B cell (primary cell): ENCODE measurements around the gene KRTAP10-5. TPM values are rescaled to one million over a fixed set of nuclear protein-coding genes. Genes with fewer than 3 reads are reported as not detected.
"Not testable (repeated sequence)": the region's sequence is repeated elsewhere in the genome, so short reads cannot be mapped to it uniquely, and the experiment has no call there.

Experiments used
- ATAC-seq: fragments of 200-7000 bp; cut with Tn5 transposase; one replicate; pipeline ENCODE4 v1.10.0; 2021; ENCODE audit warnings: low read depth, mild to moderate bottlenecking, moderate number of reproducible peaks, moderate library complexity
- CTCF ChIA-PET: fragments of 350-600 bp; sonication (Branson Sonifier 250); formaldehyde crosslinking; loops from one replicate; lab custom pipeline; 2021; ENCODE audit warnings: antibody characterized with exemption, inconsistent platforms; lab: Charles Lee
- POLR2A ChIA-PET: fragments of 350-600 bp; sonication (Branson Sonifier 250); formaldehyde crosslinking; loops from one replicate; lab custom pipeline; 2021; ENCODE audit warnings: antibody characterized with exemption; lab: Charles Lee
- DNase-seq: peaks from one replicate; pipeline ENCODE4 v3.0.0; 2013
- H2AFZ ChIP-seq: 2 replicates; pipeline ENCODE4 v1.6.1; 2012; ENCODE audit warnings: mild to moderate bottlenecking, low read depth, low read length; ENCODE audit not compliant: insufficient read depth, poor library complexity, severe bottlenecking
- H3K27ac ChIP-seq, 2 donors: 1 replicate in 1 of 2; 2 replicates in 1 of 2; pipeline ENCODE4 v1.5.1; 2012 to 2013; ENCODE audit warnings: low read length in 2 of 2, mild to moderate bottlenecking in 2 of 2, moderate library complexity in 1 of 2
- H3K27me3 ChIP-seq, 4 experiments: fragments of 200-600 bp in 1 of 4; sonication (generic) in 1 of 4; replicated peaks in 1 of 4; 1 replicate in 2 of 4; 2 replicates in 2 of 4; pipeline versions ENCODE4 v1.6.1 to v1.7.0; 2013 to 2016; ENCODE audit warnings: low read length in 3 of 4, mild to moderate bottlenecking in 2 of 4, mixed read lengths in 1 of 4, moderate library complexity in 1 of 4; ENCODE audit not compliant: insufficient read depth in 4 of 4, control insufficient read depth in 3 of 4; ENCODE audit errors: control extremely low read depth in 1 of 4
- H3K36me3 ChIP-seq, 2 experiments: replicated peaks in 1 of 2; 1 replicate in 1 of 2; 2 replicates in 1 of 2; pipeline versions ENCODE4 v1.6.1 to v1.7.1; 2013; ENCODE audit warnings: low read length in 1 of 2; ENCODE audit not compliant: insufficient read depth in 2 of 2, control insufficient read depth in 1 of 2; ENCODE audit errors: control extremely low read depth in 1 of 2, extremely low read depth in 1 of 2
- H3K4me1 ChIP-seq, 2 donors: fragments of 200-600 bp in 1 of 2; sonication (generic) in 1 of 2; 1 replicate in 1 of 2; 2 replicates in 1 of 2; pipeline versions ENCODE4 v1.5.1 to v1.6.1; 2013 to 2017; ENCODE audit warnings: low read length in 2 of 2; ENCODE audit not compliant: control insufficient read depth in 2 of 2, insufficient read depth in 2 of 2
- H3K4me2 ChIP-seq: replicated peaks from 2 replicates; pipeline ENCODE3; 2012; ENCODE audit warnings: mild to moderate bottlenecking, low read depth, low read length; ENCODE audit not compliant: poor library complexity, severe bottlenecking
- H3K4me3 ChIP-seq, 5 experiments: fragments of 200-600 bp in 1 of 5; sonication (generic) in 1 of 5; 1 replicate in 3 of 5; 2 replicates in 2 of 5; pipeline versions ENCODE4 v1.5.1 to v1.7.0; 2011 to 2016; ENCODE audit warnings: low read length in 4 of 5, mild to moderate bottlenecking in 4 of 5, low read depth in 2 of 5, control low read depth in 1 of 5, moderate library complexity in 1 of 5; ENCODE audit not compliant: insufficient read depth in 1 of 5; ENCODE audit errors: control extremely low read depth in 1 of 5, extremely low read depth in 1 of 5
- H3K79me2 ChIP-seq: fragments of 200-600 bp; sonication (generic); one replicate; pipeline ENCODE4 v1.6.0; 2016; ENCODE audit warnings: low read length; ENCODE audit not compliant: control insufficient read depth, insufficient read depth
- H3K9ac ChIP-seq: fragments of 200-600 bp; sonication (generic); 2 replicates; pipeline ENCODE4 v1.6.1; 2017; ENCODE audit warnings: mild to moderate bottlenecking, low read length, moderate library complexity
- H3K9me3 ChIP-seq, 3 donors: one replicate each; pipeline versions ENCODE4 v1.6.1 to v1.7.1; 2013; ENCODE audit warnings: low read length in 2 of 3; ENCODE audit not compliant: control insufficient read depth in 2 of 3, insufficient read depth in 1 of 3; ENCODE audit errors: control extremely low read depth in 1 of 3
- H4K20me1 ChIP-seq: 2 replicates; pipeline ENCODE4 v1.6.0; 2012; ENCODE audit warnings: mild to moderate bottlenecking, low read length; ENCODE audit not compliant: insufficient read depth, control insufficient read depth, poor library complexity, severe bottlenecking
- H3K27ac Mint-ChIP-seq: one replicate; pipeline ENCODE4 v1.8.0; 2021; ENCODE audit warnings: mixed read lengths
- H3K27me3 Mint-ChIP-seq: one replicate; pipeline ENCODE4 v1.8.0; 2021; ENCODE audit warnings: mixed read lengths
- H3K4me1 Mint-ChIP-seq: one replicate; pipeline ENCODE4 v1.8.0; 2021; ENCODE audit warnings: mixed read lengths
- H3K4me3 Mint-ChIP-seq: one replicate; pipeline ENCODE4 v1.8.0; 2021; ENCODE audit warnings: mixed read lengths
- H3K9me3 Mint-ChIP-seq: one replicate; pipeline ENCODE4 v1.8.0; 2022; ENCODE audit warnings: mixed read lengths; ENCODE audit not compliant: insufficient read depth
- WGBS: methylation state at CpG from one replicate; pipeline ENCODE4 v1.1.5; 2013; ENCODE audit warnings: missing lambda C conversion rate; ENCODE audit not compliant: insufficient coverage; 5-methylcytosine and 5-hydroxymethylcytosine counted together
- intact Hi-C: fragments of 100-400 bp; cut with micrococcal nuclease; formaldehyde crosslinking; loops from one replicate; pipeline ENCODE4 v1.10.0; 2022
- polyA plus RNA-seq: library from polyadenylated mRNA; depleted of rRNA; stranded (reverse); fragments of >200 nt; gene quantifications from 2 replicates; pipeline ENCODE4 v1.2.3, GENCODE V29; 2012
- total RNA-seq, 2 donors: library from RNA; stranded (reverse); fragments of 120-200 nt in 1 of 2; gene quantifications; 1 replicate in 1 of 2; 2 replicates in 1 of 2; pipeline versions ENCODE4 v1.2.3 to v1.2.4, GENCODE V29; 2013 to 2022
- TF ChIP-seq, protein P1 (sequence below): fragments of 200-600 bp; IDR thresholded peaks from one replicate; pipeline ENCODE4 v1.8.0; 2022; ENCODE audit warnings: antibody characterized with exemption, mild to moderate bottlenecking

The KRTAP10-5 gene
- total and polyA plus RNA-seq, 2 donors (not counting 1 experiment from before 2014, with no cell fraction given), result not detected

GRCh38 chr21:44592446-44593311, 12.3 kb upstream of the KRTAP10-5 start, which contains the start of gene KRTAP10-6:
Gene KRTAP10-6, minus strand, starts transcription at chr21:44592505. Its CDS starts 21 bp downstream, at chr21:44592484.
- Mint-ChIP-seq H3K9me3 (peaks cover 2% of the 10 kb centered on the region), H3K27me3 (peaks cover 17% of the 10 kb centered on the region), H3K4me3 (no peak within 1 kb of the TSS), H3K27ac (no peak within 1 kb of the TSS), H3K4me1 (no peaks in the 10 kb centered on the region)
- ChIA-PET CTCF (no interaction called here), POLR2A (no interaction called here)
- H4K20me1 ChIP-seq, result no peaks in the 10 kb centered on the region
- H3K27me3 ChIP-seq, result no peaks in the 10 kb centered on the region
- H3K4me2 ChIP-seq, result no peak within 1 kb of the TSS
- no peak for ATAC-seq
- H3K4me1 ChIP-seq, result no peaks in the 10 kb centered on the region
- H3K9ac ChIP-seq, result no peak within 1 kb of the TSS
- H3K4me3 ChIP-seq, result no peak within 1 kb of the TSS
- WGBS, result 70% methylated on average over 30 of the region's 33 CpGs
- DNase-seq, result no peak
- H3K79me2 ChIP-seq, result no peaks in the 10 kb centered on the region
- no peak within 1 kb of the TSS for H3K27ac ChIP-seq
- H2AFZ ChIP-seq, result no peak within 1 kb of the TSS
- H3K36me3 ChIP-seq, result no peaks in the 10 kb centered on the region
- intact Hi-C loops, result no loop called here
- no peaks in the 10 kb centered on the region for H3K9me3 ChIP-seq
- TF ChIP-seq, protein P1, sequence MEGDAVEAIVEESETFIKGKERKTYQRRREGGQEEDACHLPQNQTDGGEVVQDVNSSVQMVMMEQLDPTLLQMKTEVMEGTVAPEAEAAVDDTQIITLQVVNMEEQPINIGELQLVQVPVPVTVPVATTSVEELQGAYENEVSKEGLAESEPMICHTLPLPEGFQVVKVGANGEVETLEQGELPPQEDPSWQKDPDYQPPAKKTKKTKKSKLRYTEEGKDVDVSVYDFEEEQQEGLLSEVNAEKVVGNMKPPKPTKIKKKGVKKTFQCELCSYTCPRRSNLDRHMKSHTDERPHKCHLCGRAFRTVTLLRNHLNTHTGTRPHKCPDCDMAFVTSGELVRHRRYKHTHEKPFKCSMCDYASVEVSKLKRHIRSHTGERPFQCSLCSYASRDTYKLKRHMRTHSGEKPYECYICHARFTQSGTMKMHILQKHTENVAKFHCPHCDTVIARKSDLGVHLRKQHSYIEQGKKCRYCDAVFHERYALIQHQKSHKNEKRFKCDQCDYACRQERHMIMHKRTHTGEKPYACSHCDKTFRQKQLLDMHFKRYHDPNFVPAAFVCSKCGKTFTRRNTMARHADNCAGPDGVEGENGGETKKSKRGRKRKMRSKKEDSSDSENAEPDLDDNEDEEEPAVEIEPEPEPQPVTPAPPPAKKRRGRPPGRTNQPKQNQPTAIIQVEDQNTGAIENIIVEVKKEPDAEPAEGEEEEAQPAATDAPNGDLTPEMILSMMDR, result no peak

GRCh38 chr21:44591801-44592130, 11.4 kb upstream of the KRTAP10-5 start:
- not testable (repeated sequence) for H3K4me1 Mint-ChIP-seq, H3K36me3 ChIP-seq

DNA sequence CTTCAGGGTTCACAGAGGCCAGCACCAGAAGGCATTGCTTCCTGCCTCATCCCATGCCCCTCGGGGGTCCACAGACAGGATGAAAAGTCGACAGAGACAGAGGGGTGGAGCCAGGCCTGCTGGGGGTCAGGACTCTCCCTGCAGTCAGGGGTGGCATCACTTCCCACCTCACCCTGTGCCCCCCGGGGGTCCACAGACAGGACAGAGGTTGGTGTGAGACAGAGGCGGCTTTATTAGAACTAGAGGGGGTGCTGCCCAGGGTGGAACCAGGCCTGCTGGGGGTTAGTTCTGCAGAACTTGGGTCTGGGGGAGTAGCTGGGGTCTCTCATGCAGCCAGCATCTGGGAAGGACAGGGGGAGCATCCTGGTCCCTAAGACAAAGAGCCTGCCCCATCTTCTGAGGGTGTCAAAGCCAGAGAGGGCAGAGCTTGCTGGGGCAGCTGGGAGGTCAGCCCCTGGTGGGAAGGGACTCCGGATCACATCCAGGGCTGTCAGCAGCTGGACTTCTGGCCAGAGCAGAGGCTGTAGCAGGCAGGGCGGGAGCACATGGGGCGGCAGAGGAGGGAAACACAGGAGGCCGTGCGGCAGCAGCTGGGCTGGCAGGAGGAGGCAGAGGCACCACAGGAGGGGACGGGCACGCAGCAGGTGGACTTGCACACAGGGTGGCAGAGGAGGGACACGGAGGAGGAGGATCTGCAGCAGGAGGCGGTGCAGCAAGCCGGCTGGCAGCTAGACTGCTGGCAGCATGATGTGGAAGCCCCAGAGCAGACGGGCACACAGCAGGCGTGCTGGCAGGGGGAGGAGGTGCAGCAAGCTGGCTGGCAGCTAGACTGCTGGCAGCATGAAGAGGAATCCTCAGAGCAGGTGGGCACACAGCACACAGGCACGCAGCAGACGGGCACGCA, 10.7 kb upstream of the KRTAP10-5 start:
- H2AFZ ChIP-seq, H3K27ac Mint-ChIP-seq, DNase-seq, H3K4me3 ChIP-seq, H3K4me2 ChIP-seq, H3K9me3 ChIP-seq, H3K9ac ChIP-seq, H3K9me3 Mint-ChIP-seq, H3K4me1 Mint-ChIP-seq, intact Hi-C loops, ATAC-seq, CTCF ChIA-PET, H3K36me3 ChIP-seq, H4K20me1 ChIP-seq, H3K27ac ChIP-seq, H3K4me3 Mint-ChIP-seq, H3K4me1 ChIP-seq, POLR2A ChIA-PET, H3K79me2 ChIP-seq, H3K27me3 ChIP-seq: not testable (repeated sequence)
- WGBS, result 89% methylated on average over 7 of the region's 19 CpGs
- peaks cover 33% of the 10 kb centered on the region for H3K27me3 Mint-ChIP-seq

More at GRCh38 chr21:44591801-44592130, 11.4 kb upstream of the KRTAP10-5 start:
- H3K79me2 ChIP-seq, POLR2A ChIA-PET, CTCF ChIA-PET, H3K4me3 ChIP-seq, H4K20me1 ChIP-seq, H3K9me3 ChIP-seq, H3K4me3 Mint-ChIP-seq, intact Hi-C loops, ATAC-seq, H3K4me2 ChIP-seq, H3K27ac ChIP-seq, DNase-seq, H3K27me3 ChIP-seq, H3K9me3 Mint-ChIP-seq, H3K4me1 ChIP-seq, H3K27ac Mint-ChIP-seq, H3K9ac ChIP-seq, H2AFZ ChIP-seq: not testable (repeated sequence)
- H3K27me3 Mint-ChIP-seq, result peaks cover 26% of the 10 kb centered on the region
- WGBS, result no CpG with 5 or more reads among the region's 4 CpGs
